Muscle of leg (tissue), 11 donors: ENCODE measurements around the gene ITFG1. TPM values are rescaled to one million over a fixed set of nuclear protein-coding genes. Genes with fewer than 3 reads are reported as not detected.

Source experiments
- DNase-seq: peaks from one replicate; pipeline ENCODE4 v3.0.0; 2013
- H3K27ac ChIP-seq: one replicate; pipeline ENCODE4 v1.5.1; 2013; ENCODE audit warnings: mild to moderate bottlenecking, low read length, control low read depth
- H3K27me3 ChIP-seq: one replicate; pipeline ENCODE4 v1.6.1; 2013; ENCODE audit warnings: low read length; ENCODE audit not compliant: control insufficient read depth, insufficient read depth
- H3K36me3 ChIP-seq: one replicate; pipeline ENCODE4 v1.6.1; 2013; ENCODE audit warnings: low read length; ENCODE audit not compliant: control insufficient read depth, insufficient read depth
- H3K4me1 ChIP-seq: one replicate; pipeline ENCODE4 v1.6.1; 2013; ENCODE audit warnings: low read length; ENCODE audit not compliant: control insufficient read depth, insufficient read depth
- H3K4me3 ChIP-seq: one replicate; pipeline ENCODE4 v1.5.1; 2013; ENCODE audit warnings: low read length, control low read depth
- H3K9me3 ChIP-seq: replicated peaks from 2 replicates; pipeline ENCODE4 v1.6.1; 2013; ENCODE audit warnings: low read depth, low read length; ENCODE audit not compliant: control insufficient read depth
- WGBS: methylation state at CpG from one replicate; pipeline ENCODE4 v1.1.5; 2013; ENCODE audit warnings: missing lambda C conversion rate; ENCODE audit not compliant: insufficient coverage; 5-methylcytosine and 5-hydroxymethylcytosine counted together
- polyA plus RNA-seq, 8 donors: library from polyadenylated mRNA; unstranded; fragments of 120-200 nt; gene quantifications; one replicate each; pipeline versions ENCODE4 v1.2.1 to v1.2.3, GENCODE V29; 2013; ENCODE audit warnings: inconsistent platforms in 1 of 8, low replicate concordance in 1 of 8; ENCODE audit not compliant: insufficient read length in 8 of 8, insufficient read depth in 1 of 8
- total RNA-seq: library from RNA; stranded (reverse); fragments of 120-200 nt; gene quantifications from one replicate; pipeline ENCODE4 v1.2.4, GENCODE V29; 2013

ITFG1 gene
- total and polyA plus RNA-seq, 9 donors = 65.3 to 99.1 (median 81.1) TPM

DNA sequence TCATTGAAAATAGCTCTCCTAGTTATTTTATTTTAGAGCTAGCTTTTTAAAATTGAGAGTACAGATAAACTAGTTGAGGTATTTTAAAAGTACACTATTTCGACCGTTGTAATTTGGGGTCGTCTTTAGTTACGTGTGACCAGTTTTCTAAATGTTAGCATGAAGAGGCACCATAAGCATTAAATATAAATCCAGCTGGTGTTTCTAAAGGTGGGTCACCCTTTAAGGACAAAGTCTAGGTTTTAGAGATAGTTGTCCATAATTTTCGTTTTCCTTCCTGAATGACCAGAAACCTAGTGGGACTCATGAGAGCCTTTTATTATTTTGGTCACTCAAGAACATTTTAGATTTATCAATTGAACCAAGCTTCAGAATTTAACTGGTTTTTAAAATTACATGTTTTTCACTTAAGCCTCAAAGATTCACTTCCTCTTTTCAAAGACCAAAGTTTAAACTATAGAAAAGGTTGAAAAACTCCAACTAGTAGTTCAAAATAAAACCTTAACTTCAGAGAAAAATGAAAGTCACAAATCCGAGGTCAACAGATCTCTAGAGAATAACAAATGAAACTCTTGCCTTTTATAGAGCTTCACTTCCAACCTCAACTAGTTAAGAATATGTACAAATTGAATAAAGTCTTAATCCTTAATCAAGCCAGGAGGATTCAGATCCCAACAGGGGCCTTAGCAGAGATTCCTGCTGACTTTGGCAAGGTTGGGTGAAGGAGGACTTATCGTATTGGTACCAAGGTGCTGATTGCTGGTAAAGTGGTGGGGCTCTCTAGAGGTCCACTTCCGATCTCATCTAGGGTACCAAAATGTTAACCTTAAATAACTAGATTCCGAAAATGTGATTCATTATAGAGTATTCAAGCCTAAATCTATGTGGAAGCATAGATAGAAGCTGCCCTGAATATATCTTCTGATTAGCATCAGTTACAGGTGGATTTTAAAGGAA is 32.8 kb upstream of the ITFG1 start:
- Histone ChIP-seq H3K36me3 (peaks cover 2% of the 10 kb centered on the region), H3K27ac (no peak overlapping the region), H3K27me3 (no peaks in the 10 kb centered on the region), H3K4me3 (no peak overlapping the region), H3K9me3 (peaks cover 34% of the 10 kb centered on the region), H3K4me1 (no peaks in the 10 kb centered on the region)
- WGBS = no CpG with 5 or more reads among the region's 9 CpGs
- DNase-seq = peak; percentile 8

DNA sequence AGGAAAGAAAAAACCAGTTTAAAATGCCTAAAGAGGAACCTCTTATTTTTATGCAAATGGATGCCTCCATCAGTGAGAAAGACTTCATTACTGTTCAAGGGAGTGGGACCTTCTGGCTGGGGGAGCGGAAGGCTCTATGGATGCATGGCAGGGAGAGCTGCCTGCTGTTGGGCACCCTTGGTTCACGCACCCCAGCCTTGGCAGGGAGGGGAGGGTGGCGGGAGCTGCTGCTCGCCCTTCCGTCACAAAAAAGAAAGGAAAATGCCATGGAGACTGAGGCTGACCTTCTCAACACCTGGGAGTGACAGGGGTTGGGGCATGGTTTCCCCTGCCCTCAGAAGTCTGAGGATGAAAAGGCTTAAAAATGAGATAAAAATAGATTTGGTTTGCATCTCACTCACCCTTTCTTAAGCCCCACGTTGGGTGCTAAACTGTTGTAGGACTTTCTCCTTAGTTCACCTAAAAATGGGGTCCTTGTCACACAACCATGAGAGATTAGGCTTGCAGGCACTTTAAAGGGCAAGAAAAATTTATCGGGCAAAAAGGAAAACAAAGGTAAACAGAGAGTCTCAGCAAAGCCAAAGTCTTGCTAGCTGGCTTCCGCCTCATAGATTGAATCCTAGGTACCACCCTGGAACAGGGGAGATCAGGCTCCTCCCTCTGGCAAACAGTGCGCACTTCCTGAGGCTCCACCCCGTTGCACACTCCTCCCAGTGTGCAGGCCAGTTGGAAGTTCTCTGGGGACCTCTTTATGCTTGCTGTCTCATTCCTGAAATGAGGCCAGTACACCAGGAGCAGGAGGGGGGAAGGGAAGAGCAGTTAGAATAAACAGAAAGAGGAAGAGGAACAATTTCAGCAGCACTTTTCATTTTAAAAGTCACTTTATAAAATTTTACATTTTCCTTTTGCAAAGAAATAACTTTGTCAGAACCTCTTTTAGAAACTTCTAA is 31.8 kb upstream of the ITFG1 start:
- peak; percentile 80 for DNase-seq
- 86% methylated on average over 6 of the region's 10 CpGs for WGBS
- Histone ChIP-seq H3K4me3 (no peak overlapping the region), H3K27me3 (no peaks in the 10 kb centered on the region), H3K9me3 (peaks cover 43% of the 10 kb centered on the region), H3K4me1 (no peaks in the 10 kb centered on the region), H3K36me3 (no peaks in the 10 kb centered on the region), H3K27ac (no peak overlapping the region)

DNA sequence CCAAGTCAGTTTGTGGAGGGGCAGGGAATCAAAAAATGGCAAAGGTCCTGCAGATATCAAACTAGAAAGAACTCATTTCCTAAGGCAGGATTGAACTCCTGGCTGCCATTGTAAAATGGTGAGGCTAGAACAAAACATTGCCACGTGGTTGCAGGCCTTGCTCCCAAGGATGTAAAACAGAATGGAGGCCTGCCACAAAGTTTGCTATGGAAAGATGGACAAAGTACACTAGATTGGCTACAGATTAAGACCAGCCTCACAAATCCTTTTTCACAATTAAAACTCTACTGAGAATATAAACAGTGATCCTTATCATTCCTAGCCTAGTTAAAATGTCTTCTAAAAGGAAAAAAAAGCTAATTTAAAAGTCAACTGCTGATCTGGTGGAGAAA is 31.2 kb upstream of the ITFG1 start:
- H3K36me3 ChIP-seq = no peaks in the 10 kb centered on the region
- no peak overlapping the region for H3K27ac ChIP-seq
- WGBS = 50% methylated on average over 1 of the region's 1 CpG
- H3K9me3 ChIP-seq = peaks cover 48% of the 10 kb centered on the region
- no peak overlapping the region for H3K4me3 ChIP-seq
- H3K4me1 ChIP-seq = no peaks in the 10 kb centered on the region
- H3K27me3 ChIP-seq = no peaks in the 10 kb centered on the region
- no peak for DNase-seq

DNA sequence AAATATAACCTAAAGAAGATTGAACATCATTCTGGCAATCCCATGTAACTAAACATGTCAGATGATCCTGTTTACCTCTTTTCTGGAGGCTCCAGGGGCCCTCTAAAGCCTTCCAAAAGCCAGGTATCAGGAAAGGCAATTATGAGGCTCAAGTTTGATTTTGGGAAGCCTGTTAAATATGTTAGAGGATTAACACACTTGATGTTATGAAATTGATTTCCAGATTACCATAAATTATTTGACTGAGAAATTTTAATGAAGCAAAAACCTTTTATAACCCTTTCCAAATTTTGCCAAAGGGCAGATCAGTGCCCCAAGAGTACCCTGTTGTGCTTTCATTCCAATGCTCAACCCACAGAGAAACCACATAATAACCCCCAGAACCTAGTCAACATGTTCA is 29.6 kb upstream of the ITFG1 start:
- no peak overlapping the region for H3K4me3 ChIP-seq
- no peak for DNase-seq
- no peaks in the 10 kb centered on the region for H3K27me3 ChIP-seq
- H3K9me3 ChIP-seq = peaks cover 48% of the 10 kb centered on the region
- no peaks in the 10 kb centered on the region for H3K4me1 ChIP-seq
- no peaks in the 10 kb centered on the region for H3K36me3 ChIP-seq
- no peak overlapping the region for H3K27ac ChIP-seq

DNA sequence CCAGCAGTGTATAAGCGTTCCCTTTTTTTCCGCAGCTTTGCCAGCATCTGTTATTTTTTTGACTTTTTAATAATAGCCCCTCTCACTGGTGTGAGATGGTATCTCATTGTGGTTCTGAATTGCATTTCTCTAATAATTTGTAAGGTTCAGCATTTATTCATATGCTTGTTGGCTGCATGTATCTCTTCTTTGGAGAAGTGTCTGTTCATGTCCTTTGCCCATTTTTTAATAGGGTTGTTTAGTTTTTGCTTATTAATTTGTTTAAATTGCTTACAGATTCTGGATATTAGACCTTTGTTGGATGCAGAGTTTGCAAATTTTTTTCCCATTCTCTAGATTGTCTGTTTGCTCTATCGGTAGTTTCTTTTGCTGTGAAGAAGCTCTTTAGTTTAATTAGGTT is 27.2 kb upstream of the ITFG1 start:
- peaks cover 48% of the 10 kb centered on the region for H3K9me3 ChIP-seq
- no peaks in the 10 kb centered on the region for H3K4me1 ChIP-seq
- no peaks in the 10 kb centered on the region for H3K36me3 ChIP-seq
- H3K27me3 ChIP-seq = no peaks in the 10 kb centered on the region
- no peak overlapping the region for H3K27ac ChIP-seq
- no CpG with 5 or more reads among the region's 3 CpGs for whole genome bisulfite sequencing
- no peak for DNase-seq
- no peak overlapping the region for H3K4me3 ChIP-seq

DNA sequence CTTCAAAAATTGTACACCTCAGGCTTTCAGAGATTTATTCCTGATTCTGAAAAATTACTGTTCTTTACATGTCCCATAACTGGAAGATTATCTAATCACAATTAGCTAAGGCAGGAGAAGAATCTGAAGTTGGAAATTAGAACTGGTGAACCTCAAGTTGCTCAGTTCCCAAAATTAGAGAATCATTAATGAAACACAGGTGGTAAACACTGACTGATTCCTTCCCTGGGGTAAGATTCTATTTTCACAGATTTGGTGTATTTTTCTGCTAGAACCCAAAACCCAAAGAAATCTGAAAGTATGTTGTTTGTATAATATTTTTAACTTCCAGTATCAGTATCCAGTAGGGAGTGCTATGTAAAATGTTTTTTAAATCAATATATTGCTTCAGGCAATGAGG is 26.0 kb upstream of the ITFG1 start:
- peaks cover 37% of the 10 kb centered on the region for H3K9me3 ChIP-seq
- no peak overlapping the region for H3K27ac ChIP-seq
- no peaks in the 10 kb centered on the region for H3K4me1 ChIP-seq
- H3K36me3 ChIP-seq = no peaks in the 10 kb centered on the region
- H3K4me3 ChIP-seq = no peak overlapping the region
- no peak for DNase-seq
- H3K27me3 ChIP-seq = no peaks in the 10 kb centered on the region

DNA sequence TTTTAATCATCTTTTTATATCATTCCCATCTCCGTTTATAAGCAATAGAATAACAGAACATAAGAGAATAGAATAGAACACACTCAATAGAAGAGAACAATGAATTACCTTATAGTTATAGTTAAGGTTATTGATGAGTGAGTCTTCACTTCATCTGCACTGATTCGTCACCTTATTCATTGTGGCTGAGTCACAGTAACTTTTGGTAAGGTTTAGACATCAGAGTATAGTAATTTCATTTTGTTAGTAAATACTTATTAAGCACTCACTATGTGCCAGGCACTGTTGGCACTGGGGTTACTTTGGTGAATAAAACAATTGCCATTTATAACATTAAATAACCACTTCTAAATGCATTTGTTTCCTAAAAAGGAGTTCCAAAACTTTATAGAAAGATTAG is 22.8 kb upstream of the ITFG1 start:
- Histone ChIP-seq H3K36me3 (no peaks in the 10 kb centered on the region), H3K27ac (no peak overlapping the region), H3K9me3 (peaks cover 13% of the 10 kb centered on the region), H3K27me3 (no peaks in the 10 kb centered on the region), H3K4me3 (no peak overlapping the region), H3K4me1 (no peaks in the 10 kb centered on the region)
- DNase-seq = no peak
- WGBS = no CpG with 5 or more reads among the region's 2 CpGs

DNA sequence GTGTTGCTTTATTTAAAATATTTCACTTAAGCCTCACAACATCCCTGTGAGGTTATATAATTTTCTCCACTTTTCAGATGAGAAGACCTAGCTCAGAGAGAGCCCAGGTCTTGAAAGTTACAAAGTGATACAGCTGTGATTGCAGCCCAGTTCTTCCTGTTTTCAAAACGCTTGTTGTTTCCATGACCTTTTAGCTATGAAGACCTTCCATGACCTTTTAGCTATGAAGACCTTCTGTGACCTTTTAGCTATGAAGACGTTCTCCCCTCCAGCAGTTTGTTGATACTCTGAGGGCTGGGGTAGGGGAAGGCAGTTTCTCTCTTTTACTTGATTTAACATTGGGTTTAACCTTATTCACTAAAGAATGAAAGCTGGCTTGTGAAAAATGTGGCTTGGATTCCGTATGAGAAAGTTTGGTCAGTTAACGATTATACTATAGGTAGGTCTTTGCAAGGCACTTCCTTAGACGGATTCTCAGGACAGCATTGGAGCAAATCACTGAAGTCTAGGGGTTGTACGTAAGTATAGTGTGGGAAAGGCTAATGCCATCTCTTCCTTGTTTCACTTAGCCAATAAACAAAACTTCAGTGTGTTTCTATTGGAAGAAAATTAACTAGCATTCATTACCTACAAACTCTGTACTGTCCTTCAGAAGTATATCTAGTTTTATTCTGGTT is 21.0 kb upstream of the ITFG1 start:
- Histone ChIP-seq H3K36me3 (no peaks in the 10 kb centered on the region), H3K4me3 (no peak overlapping the region), H3K4me1 (no peaks in the 10 kb centered on the region), H3K9me3 (no peaks in the 10 kb centered on the region), H3K27me3 (no peaks in the 10 kb centered on the region), H3K27ac (no peak overlapping the region)
- no peak for DNase-seq
- 74% methylated on average over 2 of the region's 6 CpGs for WGBS

DNA sequence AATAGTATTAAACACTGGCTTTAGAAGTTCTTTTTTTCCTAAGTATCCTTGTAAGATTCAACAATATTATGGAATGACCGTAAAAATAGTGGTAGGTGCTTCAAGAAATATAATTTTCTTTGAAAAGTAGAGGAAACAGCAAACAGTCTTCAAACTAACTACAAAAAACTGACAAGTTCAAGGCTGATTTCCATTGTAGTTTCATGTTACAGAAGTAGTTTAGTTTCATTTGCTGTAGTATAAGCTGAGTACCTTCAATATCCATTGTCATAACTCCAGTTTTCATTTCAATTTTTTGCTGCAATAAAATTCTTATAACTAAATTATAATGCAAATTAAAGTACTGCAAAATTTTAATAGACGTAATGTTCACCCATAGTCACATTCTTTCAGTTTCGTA is 19.5 kb upstream of the ITFG1 start:
- H3K9me3 ChIP-seq = no peaks in the 10 kb centered on the region
- no peak overlapping the region for H3K27ac ChIP-seq
- H3K4me1 ChIP-seq = no peaks in the 10 kb centered on the region
- H3K27me3 ChIP-seq = no peaks in the 10 kb centered on the region
- no peaks in the 10 kb centered on the region for H3K36me3 ChIP-seq
- no peak for DNase-seq
- no CpG with 5 or more reads among the region's 3 CpGs for whole genome bisulfite sequencing
- no peak overlapping the region for H3K4me3 ChIP-seq

DNA sequence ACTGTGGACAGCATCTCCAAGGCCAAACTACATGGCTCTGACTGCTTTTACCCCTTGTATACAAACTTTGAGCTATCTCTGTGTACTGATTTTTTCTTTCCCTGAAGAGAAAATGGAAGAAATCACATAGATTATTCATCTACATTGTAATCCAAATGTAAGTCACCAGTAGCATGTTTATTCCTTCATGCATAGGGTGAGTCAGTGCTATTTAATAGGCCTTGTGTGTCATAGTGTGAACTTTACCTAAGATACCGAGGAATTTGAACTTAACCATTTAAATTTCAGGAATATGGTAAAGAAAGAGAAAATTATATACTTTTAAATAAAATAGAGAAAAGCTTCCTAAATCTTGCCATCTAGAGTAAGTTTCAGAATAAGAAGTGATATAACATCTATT is 16.8 kb upstream of the ITFG1 start:
- no peak for DNase-seq
- H3K27me3 ChIP-seq = no peaks in the 10 kb centered on the region
- no peak overlapping the region for H3K4me3 ChIP-seq
- H3K4me1 ChIP-seq = no peaks in the 10 kb centered on the region
- no CpG with 5 or more reads among the region's 1 CpG for WGBS
- no peak overlapping the region for H3K27ac ChIP-seq
- H3K9me3 ChIP-seq = no peaks in the 10 kb centered on the region
- no peaks in the 10 kb centered on the region for H3K36me3 ChIP-seq
